Hypothalamus (tissue), 51 donors: ENCODE results near the gene PBX3.

Experiments
- DNase-seq, 51 donors: peaks; one replicate each; lab custom pipeline; 2025; lab: John Stamatoyannopoulos, UW

The PBX3 gene

DNA sequence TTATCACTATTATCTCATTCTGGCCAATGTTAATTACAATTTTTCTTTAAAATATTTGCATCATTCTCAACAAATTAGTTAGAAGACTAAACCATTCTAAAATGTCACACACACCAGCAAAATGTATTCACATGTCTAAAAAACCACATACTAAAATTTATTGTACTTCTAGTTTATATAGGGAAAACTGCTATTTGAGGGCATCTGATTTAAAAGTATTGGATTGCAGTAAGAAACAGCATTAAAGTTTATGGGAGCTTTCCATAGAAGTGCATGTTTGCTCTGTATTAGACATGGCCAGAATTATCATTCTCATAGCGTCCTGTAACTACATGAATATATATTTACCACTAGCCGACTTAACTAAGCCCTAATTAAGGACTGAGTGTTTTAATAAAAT is 150.3 kb downstream of the PBX3 start:
- DNase-seq, result no peak

GRCh38 chr9:125902214-125902613 is 155.0 kb downstream of the PBX3 start:
- DNase-seq, result no peak

DNA sequence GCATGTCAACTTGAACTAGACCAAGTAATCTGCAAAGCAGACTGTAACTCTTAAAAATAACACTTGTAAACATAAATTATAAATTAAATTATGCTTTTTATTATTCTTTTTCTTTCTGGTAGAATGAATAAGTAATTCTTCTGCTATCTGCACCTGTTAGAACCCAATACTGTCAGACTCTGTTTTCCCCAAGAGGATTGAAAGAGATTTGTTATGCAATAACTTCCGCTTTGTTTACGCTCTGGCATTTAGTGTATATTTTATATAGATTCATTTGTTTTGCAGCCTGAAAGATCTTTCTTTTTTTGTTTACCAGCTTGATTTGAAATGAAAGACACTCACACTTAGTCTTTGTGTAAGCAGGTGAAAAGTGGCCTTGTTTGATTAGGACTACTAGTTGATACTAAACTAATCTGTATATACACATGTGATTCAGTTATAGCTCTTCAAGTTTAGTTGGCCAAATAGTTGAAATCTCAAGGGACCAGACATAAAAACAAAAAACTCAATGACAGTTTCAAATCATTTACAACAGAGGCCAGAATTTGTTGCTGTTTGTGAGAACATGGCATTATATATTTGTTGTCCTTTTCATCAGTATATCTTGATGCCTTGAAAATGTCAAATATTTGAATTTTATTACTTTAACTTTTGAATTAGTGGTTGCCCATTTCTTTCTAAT is 155.8 kb downstream of the PBX3 start:
- no peak for DNase-seq

DNA sequence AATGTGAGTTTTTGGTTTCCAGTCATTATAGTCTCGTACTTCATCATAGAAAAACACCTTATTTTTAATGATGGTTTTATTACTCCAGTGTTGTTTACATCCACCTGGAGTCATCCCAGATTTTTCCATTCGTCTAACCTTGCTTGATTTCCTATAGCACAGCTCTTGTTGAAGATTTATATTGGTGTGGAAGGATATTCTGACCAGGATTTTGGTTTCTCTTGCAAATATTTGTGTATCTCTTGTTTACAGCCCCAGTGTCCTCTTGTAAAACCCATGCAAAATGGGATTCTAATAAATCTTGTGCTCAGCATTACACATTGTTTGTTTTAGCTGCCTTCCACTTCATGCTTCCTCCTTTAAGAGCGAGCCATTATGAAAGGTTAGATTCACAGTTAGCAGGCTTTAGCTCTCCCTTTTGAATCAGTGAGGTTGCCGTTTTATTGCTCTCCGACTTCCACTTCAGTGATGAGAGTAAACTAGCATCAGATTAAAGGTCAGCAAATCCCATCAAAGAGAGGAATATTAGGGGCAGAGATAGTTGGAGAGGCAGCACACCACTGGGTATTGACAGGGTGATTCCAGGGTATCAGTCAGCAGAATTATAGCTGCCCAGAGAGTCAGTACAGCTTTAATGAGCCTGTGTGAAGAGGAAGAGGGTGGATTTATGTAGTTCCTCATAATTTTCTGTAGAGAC is 157.1 kb downstream of the PBX3 start:
- no peak for DNase-seq

GRCh38 chr9:125906144-125906543 is 159.0 kb downstream of the PBX3 start:
- DNase-seq, result no peak

DNA sequence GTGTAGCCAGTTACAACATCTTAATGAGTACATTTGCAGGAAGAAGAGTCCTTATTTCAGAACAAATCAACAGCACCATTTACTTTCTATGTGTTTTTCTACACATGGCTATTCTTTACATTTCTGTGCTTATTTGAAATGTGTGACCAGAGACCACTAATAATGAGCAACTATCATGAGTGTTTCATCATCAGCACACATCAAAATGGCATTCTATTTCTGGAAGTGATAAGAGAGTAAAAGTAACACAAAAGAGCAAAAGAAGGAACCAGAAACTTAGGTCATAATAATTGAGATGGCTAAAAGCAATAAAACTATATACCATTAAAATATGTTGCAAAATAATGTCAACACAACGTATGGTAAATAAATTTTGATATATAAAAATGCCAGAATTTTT is 159.7 kb downstream of the PBX3 start:
- DNase-seq, result no peak

GRCh38 chr9:125908136-125908535 is 161.0 kb downstream of the PBX3 start:
- peak in 1 of 51 donors; percentile 9 for DNase-seq

GRCh38 chr9:125908966-125909365 is 161.8 kb downstream of the PBX3 start:
- no peak for DNase-seq

GRCh38 chr9:125909459-125909858 is 162.3 kb downstream of the PBX3 start:
- DNase-seq, result no peak

- no peak for DNase-seq
Measured at GRCh38 chr9:125910286-125910685, 163.1 kb downstream of the PBX3 start.

DNA sequence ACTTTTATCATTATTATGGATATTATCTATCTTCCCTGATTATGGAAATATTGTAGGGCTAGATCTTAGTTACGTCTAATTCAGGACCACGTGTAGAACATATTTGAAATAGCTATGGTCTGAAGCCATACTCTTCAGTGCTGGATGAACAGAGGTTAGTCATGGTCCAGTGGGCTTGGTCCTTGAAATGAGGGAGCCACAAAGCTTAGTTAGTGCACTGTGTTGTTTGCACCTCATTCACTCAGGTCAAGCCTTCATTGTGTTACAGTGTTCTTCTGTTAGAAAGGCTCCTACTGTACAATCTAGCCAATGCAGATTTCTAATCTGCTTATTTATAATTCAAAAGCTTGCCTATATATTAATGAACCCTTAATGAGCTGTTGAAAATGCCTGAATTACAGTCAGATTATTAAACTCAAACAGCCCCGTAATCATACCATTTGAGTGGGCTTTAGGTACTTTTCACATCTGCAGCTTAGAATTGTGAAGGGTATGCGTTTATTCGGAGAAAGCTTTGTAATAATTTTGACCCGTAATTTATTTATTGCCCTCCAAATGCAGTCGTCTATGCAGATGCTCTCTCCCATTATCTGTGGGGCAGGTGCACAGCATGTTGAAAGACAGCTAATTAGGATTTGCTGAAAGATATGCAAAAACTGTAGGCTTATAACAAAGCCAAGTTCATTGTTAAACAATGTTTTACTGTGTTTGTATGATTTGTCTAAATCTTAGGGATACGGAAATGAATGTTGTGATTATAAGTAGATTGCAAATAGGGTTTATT is 164.9 kb downstream of the PBX3 start:
- no peak for DNase-seq

DNA sequence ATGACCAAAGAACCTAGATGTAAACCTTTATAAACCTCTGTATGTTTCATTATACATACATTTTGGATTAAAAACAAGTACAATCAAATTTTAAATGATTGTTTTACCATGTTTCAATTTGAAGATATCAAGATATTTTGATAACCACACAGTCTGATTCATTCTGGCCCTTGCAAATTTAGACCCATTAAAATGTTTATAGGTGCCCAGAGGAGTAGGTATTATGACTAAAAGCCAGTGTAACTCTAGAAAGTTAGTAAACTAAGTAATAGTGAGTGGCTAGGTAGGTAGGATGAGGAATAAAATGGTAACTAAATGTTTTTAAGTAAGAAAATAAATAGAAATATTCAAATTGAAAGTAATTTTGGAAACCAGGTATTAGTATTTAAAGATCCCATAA is 165.5 kb downstream of the PBX3 start:
- no peak for DNase-seq

GRCh38 chr9:125913551-125913950 is 166.4 kb downstream of the PBX3 start:
- DNase-seq, result no peak

DNA sequence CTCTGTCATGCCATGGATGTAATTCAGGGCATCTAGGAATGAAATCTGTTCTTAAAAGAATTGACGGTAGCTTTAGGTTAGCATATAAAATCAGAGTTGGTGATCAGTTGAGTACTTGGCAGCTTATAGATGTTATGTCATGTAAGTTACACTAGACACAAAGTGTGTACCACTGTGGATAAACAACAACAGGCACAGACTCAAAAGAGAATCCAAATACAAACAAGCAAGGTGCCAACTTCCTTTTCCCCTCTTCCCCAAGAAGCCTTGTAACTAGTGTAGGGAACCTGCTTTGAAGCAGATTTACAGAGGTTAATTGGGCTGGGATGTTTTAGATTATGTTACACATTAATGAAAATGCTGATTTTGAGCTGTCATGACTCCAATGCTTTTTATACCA is 167.2 kb downstream of the PBX3 start:
- DNase-seq, result no peak

- DNase-seq, result no peak
Measured at GRCh38 chr9:125915606-125916005, 168.4 kb downstream of the PBX3 start.

GRCh38 chr9:125919565-125919964 is 172.4 kb downstream of the PBX3 start:
- no peak for DNase-seq

DNA sequence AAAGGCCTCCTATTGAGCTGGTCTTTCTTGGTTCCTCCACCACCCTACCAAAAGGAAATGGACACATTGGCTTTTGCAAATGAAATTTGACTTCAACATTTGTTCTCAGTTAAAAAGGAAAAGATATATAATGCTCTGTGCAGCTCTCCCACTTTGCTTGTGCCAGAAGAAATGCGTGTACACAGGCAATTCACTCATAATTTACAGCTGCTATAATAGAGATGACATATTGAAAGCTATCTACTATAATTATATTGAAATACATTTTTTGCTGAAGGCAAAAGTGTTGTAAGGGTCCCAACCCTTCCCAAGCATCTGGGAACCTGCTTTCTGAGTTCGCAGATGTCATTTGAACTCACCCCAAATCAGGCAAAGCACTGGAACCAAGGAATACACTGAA is 173.2 kb downstream of the PBX3 start:
- no peak for DNase-seq

DNA sequence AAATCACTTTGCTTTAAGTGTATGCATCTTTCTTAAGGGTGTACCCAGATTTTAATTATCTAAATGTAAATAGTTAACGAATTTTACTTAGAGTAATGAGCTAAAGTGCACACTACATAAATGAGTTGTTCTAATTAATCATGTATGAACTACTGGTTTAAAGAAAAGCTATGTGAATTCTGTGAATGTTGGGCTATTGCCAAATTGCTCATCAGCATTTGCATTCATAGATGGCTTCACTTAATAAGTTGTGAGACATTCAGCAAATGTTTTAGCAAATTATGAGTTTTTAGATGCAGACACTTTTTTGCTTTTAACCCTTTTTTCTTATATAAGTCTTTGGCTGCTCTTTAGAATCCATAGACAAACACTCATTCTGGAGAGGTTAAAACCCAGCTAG is 175.7 kb downstream of the PBX3 start:
- DNase-seq, result no peak

- no peak for DNase-seq
Measured at GRCh38 chr9:125924351-125924750, 177.2 kb downstream of the PBX3 start.

- no peak for DNase-seq
Measured at GRCh38 chr9:125926936-125927335, 179.8 kb downstream of the PBX3 start.

GRCh38 chr9:125929846-125930245 is 182.7 kb downstream of the PBX3 start:
- no peak for DNase-seq

DNA sequence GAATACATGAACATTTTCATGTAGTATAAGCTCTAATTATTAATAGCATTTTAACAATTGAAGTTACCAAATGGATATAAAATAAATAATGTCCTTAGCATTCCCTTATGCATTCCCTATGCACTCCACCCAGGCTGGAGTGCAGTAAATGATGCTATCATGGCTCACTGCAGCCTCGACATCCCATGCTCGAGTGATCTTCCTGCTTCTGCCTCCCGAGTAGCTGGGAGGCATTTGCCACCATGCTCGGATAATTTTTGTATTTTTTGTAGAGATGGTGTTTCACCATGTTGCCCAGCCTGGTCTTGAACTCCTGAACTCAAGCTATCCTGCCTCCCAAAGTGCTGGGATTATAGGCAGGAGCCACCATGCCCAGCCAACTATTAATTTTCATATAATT is 184.0 kb downstream of the PBX3 start:
- no peak for DNase-seq
